DND-41 (cell line): ENCODE data around the gene TOX2.

ENCODE experiments used
- ATAC-seq: fragments of 200-7000 bp; cut with Tn5 transposase; 3 replicates; pipeline ENCODE4 v1.9.1; 2021; ENCODE audit warnings: low read depth; ENCODE audit not compliant: insufficient read depth
- DNase-seq: peaks from one replicate; pipeline ENCODE4 v3.0.0-alpha.2; 2020
- H2AFZ ChIP-seq: 2 replicates; pipeline ENCODE4 v1.6.0; 2012; ENCODE audit warnings: low read depth, low read length
- H3K27ac ChIP-seq: 2 replicates; pipeline ENCODE4 v1.5.1; 2012; ENCODE audit warnings: low read length, inconsistent platforms
- H3K27me3 ChIP-seq: fragments of 200-600 bp; sonication (generic); 2 replicates; pipeline ENCODE4 v1.6.0; 2012; ENCODE audit warnings: low read length, mild to moderate bottlenecking, inconsistent platforms; ENCODE audit not compliant: insufficient read depth, poor library complexity
- H3K36me3 ChIP-seq: 2 replicates; pipeline ENCODE4 v1.5.1; 2012; ENCODE audit warnings: low read length, inconsistent platforms; ENCODE audit not compliant: insufficient read depth
- H3K4me1 ChIP-seq: 2 replicates; pipeline ENCODE4 v1.5.1; 2012; ENCODE audit warnings: mild to moderate bottlenecking, low read length; ENCODE audit not compliant: insufficient read depth
- H3K4me2 ChIP-seq: 2 replicates; pipeline ENCODE4 v1.6.0; 2012; ENCODE audit warnings: mild to moderate bottlenecking, moderate library complexity, low read length, inconsistent platforms; ENCODE audit not compliant: insufficient read depth
- H3K4me3 ChIP-seq, 2 experiments: fragments of 200-600 bp in 1 of 2; shearing (Covaris generic) in 1 of 2; 2 replicates each; pipeline ENCODE4 v1.5.1; 2012 to 2016; ENCODE audit warnings: inconsistent platforms in 2 of 2, low read length in 2 of 2, mild to moderate bottlenecking in 2 of 2, low read depth in 1 of 2, moderate library complexity in 1 of 2
- H3K79me2 ChIP-seq: 2 replicates; pipeline ENCODE4 v1.6.0; 2012; ENCODE audit warnings: low read length, inconsistent platforms; ENCODE audit not compliant: insufficient read depth
- H3K9ac ChIP-seq: 2 replicates; pipeline ENCODE4 v1.6.0; 2012; ENCODE audit warnings: low read depth, mild to moderate bottlenecking, inconsistent platforms, low read length, moderate library complexity
- H3K9me3 ChIP-seq: 2 replicates; pipeline ENCODE4 v1.5.1; 2012; ENCODE audit warnings: low read length, moderate library complexity, mild to moderate bottlenecking, inconsistent platforms; ENCODE audit not compliant: insufficient read depth, severe bottlenecking
- H4K20me1 ChIP-seq: 2 replicates; pipeline ENCODE4 v1.6.0; 2012; ENCODE audit warnings: low read length; ENCODE audit not compliant: insufficient read depth
- EZH2 ChIP-seq: IDR thresholded peaks from 3 replicates; pipeline ENCODE4 v1.6.1; 2012; ENCODE audit warnings: borderline replicate concordance, low read depth, mild to moderate bottlenecking, moderate library complexity, low read length, inconsistent platforms; ENCODE audit not compliant: severe bottlenecking
- TF ChIP-seq, protein P1 (sequence below): IDR thresholded peaks from 2 replicates; pipeline ENCODE4 v1.5.1; 2012; ENCODE audit warnings: borderline replicate concordance, low read length, moderate library complexity, mild to moderate bottlenecking; ENCODE audit not compliant: poor library complexity, severe bottlenecking; ENCODE audit errors: extremely low read depth

Gene TOX2

DNA sequence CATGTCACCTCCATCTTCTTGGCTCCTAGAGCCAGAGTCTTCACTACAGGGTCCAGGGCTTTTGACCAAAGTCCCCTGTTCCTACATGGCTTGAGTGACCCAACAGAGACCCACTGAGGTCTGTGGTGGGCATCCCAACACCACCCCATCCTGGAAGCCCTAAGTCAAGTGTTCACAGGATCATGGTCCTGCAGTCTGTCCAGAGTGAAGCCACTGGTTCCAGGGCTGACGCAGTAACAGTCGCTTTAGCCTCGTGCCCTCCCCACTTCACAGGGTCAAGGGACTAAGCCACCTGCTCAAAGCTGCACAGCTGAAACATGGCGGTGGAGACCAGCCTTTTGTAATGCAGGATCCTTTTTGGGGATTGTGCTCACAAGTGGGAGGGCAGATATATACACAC lies 138.4 kb downstream of the TOX2 start:
- no peaks in the 10 kb centered on the region for H3K36me3 ChIP-seq
- DNase-seq (no peak), ATAC-seq (no peak)
- H3K4me1 ChIP-seq, result no peaks in the 10 kb centered on the region
- H4K20me1 ChIP-seq, result peaks cover 8% of the 10 kb centered on the region
- no peak for TF ChIP-seq EZH2
- TF ChIP-seq, protein P1, sequence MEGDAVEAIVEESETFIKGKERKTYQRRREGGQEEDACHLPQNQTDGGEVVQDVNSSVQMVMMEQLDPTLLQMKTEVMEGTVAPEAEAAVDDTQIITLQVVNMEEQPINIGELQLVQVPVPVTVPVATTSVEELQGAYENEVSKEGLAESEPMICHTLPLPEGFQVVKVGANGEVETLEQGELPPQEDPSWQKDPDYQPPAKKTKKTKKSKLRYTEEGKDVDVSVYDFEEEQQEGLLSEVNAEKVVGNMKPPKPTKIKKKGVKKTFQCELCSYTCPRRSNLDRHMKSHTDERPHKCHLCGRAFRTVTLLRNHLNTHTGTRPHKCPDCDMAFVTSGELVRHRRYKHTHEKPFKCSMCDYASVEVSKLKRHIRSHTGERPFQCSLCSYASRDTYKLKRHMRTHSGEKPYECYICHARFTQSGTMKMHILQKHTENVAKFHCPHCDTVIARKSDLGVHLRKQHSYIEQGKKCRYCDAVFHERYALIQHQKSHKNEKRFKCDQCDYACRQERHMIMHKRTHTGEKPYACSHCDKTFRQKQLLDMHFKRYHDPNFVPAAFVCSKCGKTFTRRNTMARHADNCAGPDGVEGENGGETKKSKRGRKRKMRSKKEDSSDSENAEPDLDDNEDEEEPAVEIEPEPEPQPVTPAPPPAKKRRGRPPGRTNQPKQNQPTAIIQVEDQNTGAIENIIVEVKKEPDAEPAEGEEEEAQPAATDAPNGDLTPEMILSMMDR, result no peak
- no peak overlapping the region for H3K27ac ChIP-seq
- no peak overlapping the region for H3K9ac ChIP-seq
- H3K4me3 ChIP-seq, result no peak overlapping the region
- peaks cover 3% of the 10 kb centered on the region for H3K27me3 ChIP-seq
- H3K9me3 ChIP-seq, result no peaks in the 10 kb centered on the region
- no peak overlapping the region for H2AFZ ChIP-seq
- H3K4me2 ChIP-seq, result no peak overlapping the region
- H3K79me2 ChIP-seq, result no peaks in the 10 kb centered on the region

DNA sequence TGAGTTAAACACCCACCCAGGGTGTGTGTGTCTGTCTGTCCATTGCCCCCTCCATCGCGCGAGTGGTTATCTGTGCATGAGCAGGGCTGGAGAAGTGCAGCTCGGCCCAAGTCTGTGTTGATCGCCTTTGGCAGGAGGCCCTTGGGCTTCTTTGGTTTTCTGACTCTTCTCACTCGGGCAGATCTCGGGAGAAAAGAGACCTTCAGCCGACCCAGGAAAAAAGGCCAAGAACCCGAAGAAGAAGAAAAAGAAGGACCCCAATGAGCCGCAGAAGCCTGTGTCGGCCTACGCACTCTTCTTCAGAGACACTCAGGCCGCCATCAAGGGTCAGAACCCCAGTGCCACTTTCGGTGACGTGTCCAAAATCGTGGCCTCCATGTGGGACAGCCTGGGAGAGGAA lies 139.5 kb downstream of the TOX2 start:
- Histone ChIP-seq H3K4me2 (no peak overlapping the region), H3K27me3 (peaks cover 3% of the 10 kb centered on the region), H2AFZ (no peak overlapping the region), H3K79me2 (no peaks in the 10 kb centered on the region), H3K4me1 (no peaks in the 10 kb centered on the region), H3K4me3 (no peak overlapping the region), H3K27ac (no peak overlapping the region), H3K36me3 (no peaks in the 10 kb centered on the region), H3K9me3 (no peaks in the 10 kb centered on the region), H3K9ac (no peak overlapping the region), H4K20me1 (peaks cover 8% of the 10 kb centered on the region)
- DNase-seq (no peak), ATAC-seq (no peak)
- TF ChIP-seq, protein P1, result no peak
- TF ChIP-seq EZH2, result no peak

DNA sequence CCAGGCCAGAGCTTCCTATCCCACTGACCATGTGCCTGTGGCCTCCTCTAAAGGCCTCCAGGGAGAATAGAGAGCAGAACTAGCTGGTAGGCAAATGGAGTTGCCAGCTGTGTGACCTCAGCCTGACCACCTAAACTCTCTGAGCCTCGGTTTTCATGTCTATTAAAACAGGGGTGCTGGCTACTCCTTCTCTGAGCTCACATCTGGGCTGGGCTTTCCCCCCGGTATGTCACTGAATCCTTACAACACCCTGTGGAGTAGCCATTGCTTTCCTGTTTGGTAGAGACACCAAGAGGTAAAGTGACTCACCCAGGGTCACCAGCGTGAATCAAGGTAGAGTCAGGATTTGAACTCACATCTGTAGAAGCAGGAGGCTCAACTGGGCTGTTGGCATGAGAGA lies 140.2 kb downstream of the TOX2 start:
- Histone ChIP-seq H3K79me2 (no peaks in the 10 kb centered on the region), H3K9me3 (no peaks in the 10 kb centered on the region), H2AFZ (no peak overlapping the region), H3K36me3 (no peaks in the 10 kb centered on the region), H3K27me3 (no peaks in the 10 kb centered on the region), H3K4me1 (no peaks in the 10 kb centered on the region), H3K4me2 (no peak overlapping the region), H3K4me3 (no peak overlapping the region), H4K20me1 (peaks cover 8% of the 10 kb centered on the region), H3K27ac (no peak overlapping the region), H3K9ac (no peak overlapping the region)
- no peak for ATAC-seq
- TF ChIP-seq, protein P1, result no peak
- no peak for TF ChIP-seq EZH2
- no peak for DNase-seq

DNA sequence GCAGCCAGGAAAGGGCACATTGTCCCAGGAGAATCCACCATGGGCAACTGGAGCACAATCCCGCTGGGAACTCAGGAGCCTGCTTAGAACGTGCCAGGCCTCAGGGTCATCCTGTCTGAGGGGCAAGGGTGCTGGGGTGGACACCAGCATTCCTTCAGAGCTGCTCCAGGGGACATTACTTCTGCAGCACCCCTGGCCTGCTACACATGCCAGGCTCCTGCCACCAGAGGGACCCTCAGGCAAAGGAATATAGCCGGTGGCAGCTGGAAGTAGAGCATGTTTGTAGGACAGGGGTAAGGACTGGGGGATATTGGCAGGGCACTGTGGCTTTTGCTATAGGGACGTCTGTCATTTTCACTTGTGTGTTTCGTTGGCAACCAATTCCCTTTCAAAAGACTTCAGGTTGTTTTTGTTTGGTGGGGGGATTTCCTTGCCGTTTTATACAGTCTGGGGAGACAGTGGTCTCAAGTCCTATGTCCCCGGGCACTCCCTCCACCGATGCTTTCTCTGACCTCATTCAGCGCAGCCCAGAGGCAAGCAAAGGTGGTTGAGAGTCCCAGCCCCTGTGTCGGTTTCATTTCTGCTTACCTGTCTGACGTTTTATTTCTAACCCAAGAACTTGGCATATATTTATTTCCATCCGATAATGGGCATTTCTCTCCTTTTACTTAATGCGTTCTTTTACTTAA lies 141.5 kb downstream of the TOX2 start:
- peak; percentile 99 for ATAC-seq
- TF ChIP-seq, protein P1, result peak; percentile 85
- TF ChIP-seq EZH2, result no peak
- H3K9me3 ChIP-seq, result no peaks in the 10 kb centered on the region
- peaks cover 8% of the 10 kb centered on the region for H4K20me1 ChIP-seq
- no peaks in the 10 kb centered on the region for H3K36me3 ChIP-seq
- H3K4me2 ChIP-seq, result no peak overlapping the region
- no peak overlapping the region for H3K4me3 ChIP-seq
- no peaks in the 10 kb centered on the region for H3K27me3 ChIP-seq
- H3K9ac ChIP-seq, result no peak overlapping the region
- H3K27ac ChIP-seq, result no peak overlapping the region
- H2AFZ ChIP-seq, result no peak overlapping the region
- DNase-seq, result peak; percentile 74
- H3K4me1 ChIP-seq, result no peaks in the 10 kb centered on the region
- H3K79me2 ChIP-seq, result no peaks in the 10 kb centered on the region
